Stimulated activated CD4-positive, alpha-beta T cell treated with anti-CD3 and anti-CD28 coated beads, TNF-alpha, amount 100 ng/mL, for 1 hour (primary cell): Measurements from ENCODE around the gene ZFAND6.
"Not testable (repeated sequence)": the region's sequence is repeated elsewhere in the genome, so short reads cannot be mapped to it uniquely, and the experiment has no call there.

Source experiments
- DNase-seq, 3 donors: peaks; one replicate each; pipeline ENCODE4 v3.0.0-alpha.2; 2020; ENCODE audit warnings: low read depth in 3 of 3, low spot score in 1 of 3

The ZFAND6 gene

DNA sequence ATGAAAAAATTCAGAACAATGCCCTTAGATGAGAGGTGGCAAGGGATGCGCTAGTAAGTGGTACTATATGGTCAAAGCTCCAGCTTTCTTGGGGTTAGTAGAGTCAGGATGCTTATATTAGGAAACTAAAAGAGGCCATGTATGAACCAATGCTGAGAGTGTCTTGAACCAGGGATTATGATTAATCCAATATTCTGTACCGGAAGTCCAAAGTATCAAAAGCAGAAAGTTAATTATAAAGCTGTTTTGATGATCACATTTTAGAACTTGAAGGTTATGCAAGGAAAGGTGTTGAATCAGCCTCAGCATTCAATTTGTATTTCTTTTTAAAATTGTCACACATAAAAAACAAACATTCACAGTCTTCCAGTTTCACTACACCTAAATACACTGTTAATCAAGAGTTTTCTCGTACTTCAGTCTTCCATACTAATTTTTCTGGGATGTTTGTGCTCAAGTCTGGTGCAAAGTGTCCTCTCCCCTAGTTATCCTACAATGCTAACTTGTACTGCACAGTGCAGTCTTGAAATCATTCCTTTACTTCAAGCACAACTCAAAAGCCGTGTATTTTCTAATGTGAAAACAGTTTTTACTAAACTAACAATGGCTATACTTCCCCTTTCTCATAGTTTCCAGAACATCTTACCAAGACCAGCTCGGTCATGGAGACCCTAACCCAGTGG is 82.6 kb downstream of the ZFAND6 start:
- no peak for DNase-seq

DNA sequence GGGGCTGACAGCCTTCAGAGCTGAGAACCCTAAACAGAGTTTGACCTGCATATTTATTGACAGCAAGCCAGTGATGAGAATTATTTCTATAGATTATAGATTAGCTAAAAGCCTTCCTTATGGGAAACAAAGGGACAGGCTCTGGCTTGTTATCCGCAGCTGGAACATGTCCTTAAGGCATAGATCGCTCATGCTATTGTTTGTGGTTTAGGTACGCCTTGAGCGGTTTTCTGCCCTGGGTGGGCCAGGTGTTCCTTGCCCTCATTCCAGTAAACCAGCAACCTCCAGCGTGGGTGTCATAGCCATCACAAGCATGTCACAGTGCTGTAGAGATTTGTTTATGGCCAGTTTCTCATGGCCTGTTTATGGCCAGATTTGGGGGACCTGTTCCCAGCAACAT is 83.2 kb downstream of the ZFAND6 start:
- no peak for DNase-seq

DNA sequence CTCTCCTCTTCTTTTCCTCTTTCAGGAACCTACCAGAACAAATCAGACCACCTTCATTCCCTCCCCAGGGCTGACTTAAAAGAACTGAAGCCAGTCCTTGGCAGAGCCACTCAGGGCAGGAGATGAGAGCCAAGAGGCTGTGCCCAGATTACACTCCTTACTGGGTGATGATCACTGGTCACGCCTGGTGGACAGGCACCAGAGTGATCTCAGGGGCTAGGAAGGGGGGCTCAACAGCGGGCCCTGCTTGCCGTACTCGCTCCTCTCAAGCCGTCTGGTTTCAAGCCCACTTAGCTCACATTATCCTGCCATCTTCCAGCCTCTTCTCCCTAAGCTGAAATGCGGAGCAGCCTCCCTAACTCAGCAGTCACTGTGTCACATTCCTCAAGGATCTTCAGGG is 91.7 kb downstream of the ZFAND6 start:
- DNase-seq, result no peak

DNA sequence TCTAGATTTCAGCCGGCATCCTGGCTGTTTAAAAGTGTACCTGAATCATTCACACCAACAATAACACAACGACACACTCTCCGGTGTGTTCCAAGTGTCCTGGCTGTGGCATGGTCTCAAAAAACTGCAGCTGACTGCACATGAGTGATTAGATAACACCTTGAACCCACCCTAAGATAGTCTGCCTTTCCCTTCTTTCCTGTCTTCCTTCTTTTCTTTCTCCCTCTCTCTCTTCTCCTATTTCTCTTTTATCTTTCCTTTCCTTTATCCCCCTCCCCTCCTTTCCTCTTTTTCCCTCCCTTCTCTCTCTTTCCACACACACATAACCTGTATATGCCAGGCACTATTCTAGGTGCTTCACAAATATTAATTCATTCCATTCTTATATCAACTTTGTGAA is 92.1 kb downstream of the ZFAND6 start:
- no peak for DNase-seq

DNA sequence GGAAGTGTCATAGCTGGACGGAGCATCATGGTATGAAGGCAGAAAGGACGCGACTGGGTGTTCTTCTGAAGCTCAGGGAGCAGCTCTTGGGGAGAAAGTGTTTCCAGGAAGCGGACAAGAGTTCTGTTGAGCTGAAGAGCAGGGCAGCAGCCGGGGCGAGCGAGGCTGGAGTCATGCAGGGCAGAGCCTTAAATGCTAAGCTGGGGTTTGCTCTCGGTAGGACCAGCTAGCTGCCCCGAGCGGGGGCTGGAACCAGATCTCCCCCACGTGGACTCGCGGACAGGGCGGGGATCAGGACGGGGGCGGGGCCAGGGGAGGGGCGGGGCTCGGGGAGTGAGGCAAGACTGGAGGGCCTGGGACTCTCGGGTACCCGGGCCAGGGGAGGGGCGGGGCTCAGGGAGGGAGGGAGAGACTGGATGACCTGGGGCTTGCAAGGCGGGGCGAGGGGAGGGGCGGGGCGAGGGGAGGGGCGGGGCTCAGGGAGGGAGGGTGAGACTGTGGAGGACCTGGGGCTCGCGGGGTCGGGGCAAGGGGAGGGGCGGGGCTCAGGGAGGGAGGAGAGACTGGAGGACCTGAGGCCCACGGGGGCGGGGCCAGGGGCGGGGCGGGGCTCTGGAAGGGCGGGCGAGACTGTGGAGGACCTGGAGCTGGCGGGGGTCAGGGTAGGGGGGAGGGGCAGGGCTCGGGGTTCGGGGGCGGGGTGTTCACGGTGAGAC is 92.9 kb downstream of the ZFAND6 start:
- peak; percentile 71 to 85 (median 85) for DNase-seq

DNA sequence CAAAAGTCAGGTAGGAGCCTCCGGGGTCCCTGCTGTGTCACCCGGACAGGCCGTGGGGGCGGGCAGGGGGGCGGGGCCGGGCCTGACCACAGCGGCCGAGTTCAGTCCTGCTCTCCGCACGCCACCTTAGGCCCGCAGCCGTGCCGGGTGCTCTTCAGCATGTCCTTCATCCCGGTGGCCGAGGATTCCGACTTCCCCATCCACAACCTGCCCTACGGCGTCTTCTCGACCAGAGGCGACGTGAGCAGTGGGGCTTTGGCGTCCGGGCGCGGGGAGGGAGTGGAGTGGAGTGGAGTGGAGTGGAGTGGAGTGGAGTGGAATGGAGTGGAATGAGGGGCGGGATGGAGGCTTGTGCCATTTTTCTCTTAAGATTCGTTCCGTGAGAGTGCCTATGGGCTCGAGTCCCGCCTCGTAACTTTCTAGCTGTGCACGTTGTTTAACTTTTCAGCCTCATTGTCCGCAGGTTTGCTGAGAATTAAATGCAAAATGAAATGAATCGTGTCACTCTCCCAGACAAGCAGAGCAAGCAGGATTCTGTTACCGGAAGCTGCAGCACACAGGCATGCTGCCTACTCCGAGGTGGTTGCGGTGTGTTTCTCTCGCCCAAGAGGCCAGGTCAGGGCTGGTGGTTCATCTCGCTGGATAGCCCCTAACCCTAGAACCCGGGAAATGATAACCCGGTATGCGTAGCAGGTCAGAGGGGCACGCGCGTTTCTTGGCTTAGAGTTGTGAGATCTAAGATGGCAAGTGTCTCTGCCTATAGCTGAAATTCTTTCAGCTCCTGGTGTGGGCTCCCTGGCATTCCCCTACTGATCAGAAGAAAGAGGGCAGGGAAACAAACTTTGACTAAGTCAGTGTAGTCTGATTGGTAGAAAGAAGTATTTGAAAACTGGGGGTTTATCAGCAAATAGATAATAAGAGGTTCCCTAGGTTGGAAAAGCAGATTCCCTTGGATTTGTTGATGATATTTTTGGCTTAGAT is 93.7 kb downstream of the ZFAND6 start, which contains the start of gene FAH:
Gene FAH, plus strand, starts transcription at position 104 of the 981 bp plus-strand sequence. Its CDS starts 56 bp downstream, at position 160.
- DNase-seq, result no peak

DNA sequence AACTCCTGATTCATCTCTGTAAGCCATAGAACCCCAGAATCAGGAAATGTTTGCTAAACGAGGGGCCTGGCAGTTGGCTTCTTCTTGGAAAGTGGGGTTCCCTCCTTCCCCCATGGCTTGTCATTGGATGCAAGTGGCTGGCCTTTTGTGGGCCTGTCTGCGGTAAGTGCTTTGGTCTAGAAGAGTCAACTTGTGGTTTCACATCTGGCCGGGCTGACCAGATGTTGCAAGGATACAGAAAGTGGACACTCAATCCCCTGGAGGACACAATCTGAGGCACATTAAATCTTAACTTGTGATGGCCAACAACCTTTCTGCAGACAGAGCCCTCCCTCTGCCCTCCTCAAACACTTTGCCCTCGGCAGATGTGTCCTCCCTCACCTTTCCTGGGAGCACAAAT is 94.4 kb downstream of the ZFAND6 start:
- DNase-seq, result no peak

DNA sequence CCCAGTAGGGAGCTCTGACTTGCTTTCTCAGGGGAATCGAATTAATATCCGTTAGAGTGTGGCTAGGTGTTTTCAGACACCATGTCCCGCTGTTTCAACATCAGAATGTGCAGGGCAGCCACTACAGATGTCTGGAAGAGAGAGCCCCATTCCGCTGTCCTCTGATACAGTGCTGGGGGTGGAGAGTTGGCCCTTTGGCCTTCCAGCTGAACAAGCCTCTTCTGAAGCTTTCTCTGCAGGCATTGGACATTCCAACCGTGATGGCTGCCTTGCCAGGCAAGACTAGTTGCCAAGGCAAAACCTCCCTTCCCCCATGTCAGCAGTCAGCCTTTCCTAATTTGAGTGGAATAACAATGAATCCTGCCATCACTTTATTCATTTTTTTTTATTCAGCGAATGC is 94.9 kb downstream of the ZFAND6 start:
- DNase-seq, result no peak

DNA sequence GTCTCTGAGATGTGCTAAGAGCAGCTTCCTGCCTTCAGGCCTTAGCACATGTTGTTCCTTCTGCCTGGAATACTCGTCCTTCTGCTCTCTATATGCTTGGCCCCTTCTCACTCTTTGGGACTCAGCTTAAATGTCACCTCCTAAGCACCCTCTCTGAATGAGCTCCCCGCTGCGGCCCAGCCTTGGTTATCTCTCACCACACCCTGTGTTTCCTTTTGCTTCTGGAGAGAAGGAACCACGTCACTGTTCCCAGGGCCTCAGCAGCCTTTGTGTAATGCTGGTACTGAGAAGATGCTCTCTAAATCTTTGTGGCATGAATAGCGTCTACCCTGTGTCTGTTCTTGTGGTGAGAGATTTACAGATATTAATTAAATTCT is 95.5 kb downstream of the ZFAND6 start:
- DNase-seq, result no peak

DNA sequence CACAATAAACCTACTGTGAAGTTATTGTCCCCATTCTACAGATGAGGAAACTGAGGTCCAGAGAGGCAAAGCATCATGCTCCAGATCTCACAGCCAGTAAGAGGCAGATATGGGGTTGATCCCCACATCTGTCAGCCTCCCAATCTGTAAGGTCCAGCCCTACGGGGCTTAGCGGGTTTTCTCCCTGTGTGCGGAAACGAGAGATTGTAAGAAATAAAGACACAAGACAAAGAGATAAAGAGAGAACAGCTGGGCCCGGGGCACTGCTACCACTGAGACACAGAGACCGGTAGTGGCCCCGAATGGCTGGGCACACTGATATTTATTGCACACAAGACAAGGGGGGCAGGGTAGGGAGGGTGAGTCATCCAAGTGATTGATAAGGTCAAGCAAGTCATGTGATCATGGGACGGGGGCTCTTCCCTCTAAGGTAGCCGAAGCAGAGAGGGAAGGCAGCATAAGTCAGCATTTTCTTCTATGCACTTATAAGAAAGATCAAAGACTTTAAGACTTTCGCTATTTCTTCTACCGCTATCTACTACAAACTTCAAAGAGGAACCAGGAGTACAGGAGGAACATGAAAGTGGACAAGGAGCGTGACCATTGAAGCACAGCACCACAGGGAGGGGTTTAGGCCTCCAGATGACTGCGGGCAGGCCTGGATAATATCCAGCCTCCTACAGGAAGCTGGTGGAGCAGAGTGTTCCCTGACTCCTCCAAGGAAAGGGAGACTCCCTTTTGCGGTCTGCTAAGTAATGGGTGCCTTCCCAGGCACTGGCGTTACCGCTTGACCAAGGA is 96.1 kb downstream of the ZFAND6 start:
- not testable (repeated sequence) for DNase-seq

DNA sequence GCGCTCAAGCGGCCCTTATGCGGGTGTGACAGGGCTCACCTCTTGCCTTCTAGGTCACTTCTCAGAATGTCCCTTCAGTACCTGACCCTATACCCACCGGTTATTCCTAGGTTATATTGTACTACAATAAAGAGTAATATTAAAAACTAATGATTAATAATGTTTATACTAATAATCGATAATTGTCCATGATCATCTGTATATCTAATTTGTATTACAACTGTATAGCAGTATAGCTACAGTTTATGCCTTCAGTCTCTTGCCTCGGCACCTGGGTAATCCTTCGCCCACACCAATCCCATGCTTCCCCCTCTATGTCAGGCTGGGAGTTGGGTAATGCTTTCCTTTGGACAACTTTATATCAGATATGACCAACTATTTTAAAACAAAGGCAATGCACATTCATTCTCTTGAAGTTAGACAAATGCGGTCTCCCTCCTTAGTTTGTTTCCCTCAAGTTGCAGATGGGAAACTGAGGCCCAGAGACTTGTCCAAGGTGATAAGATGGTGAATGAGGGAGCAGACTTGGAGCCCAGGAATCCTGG is 96.8 kb downstream of the ZFAND6 start:
- no peak for DNase-seq

DNA sequence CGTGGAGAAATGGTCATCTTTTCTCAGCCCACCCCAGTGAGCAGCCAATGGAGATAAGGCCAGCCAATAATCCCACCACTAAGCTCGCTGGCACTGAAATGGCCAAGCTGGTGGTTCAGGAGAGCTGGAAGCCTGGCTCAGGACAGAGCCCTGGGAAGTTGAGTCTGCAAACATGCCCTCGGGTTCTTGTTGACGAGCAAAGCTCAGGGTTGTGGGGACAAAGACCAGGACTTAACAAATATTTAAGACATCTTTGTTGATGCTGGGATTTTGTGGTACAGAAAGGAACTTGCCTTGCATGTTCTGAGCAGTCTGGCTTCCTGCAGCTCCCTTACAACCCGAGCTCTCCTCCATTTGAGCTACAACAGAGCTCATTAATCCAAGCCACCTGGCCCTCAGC is 97.7 kb downstream of the ZFAND6 start:
- DNase-seq, result no peak

DNA sequence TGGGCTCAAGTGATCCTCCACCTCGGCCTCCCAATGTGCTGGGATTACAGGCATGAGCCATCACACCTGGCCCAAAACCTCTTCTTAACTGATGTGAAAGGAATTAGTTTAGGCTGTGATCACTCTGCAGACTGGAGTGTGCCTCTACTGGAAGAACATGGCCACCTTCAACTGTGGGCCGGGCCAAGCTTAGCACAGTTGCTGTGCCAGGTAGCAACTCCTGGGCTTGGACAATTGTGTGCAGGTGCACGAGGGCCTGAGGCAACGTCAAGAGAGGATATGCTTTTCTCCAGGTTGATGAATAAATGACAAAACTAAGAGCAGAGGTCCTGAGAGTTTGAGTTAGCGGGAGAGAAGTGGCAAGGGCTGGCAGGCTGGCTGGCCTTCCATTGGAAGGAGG is 99.8 kb downstream of the ZFAND6 start:
- DNase-seq, result no peak

DNA sequence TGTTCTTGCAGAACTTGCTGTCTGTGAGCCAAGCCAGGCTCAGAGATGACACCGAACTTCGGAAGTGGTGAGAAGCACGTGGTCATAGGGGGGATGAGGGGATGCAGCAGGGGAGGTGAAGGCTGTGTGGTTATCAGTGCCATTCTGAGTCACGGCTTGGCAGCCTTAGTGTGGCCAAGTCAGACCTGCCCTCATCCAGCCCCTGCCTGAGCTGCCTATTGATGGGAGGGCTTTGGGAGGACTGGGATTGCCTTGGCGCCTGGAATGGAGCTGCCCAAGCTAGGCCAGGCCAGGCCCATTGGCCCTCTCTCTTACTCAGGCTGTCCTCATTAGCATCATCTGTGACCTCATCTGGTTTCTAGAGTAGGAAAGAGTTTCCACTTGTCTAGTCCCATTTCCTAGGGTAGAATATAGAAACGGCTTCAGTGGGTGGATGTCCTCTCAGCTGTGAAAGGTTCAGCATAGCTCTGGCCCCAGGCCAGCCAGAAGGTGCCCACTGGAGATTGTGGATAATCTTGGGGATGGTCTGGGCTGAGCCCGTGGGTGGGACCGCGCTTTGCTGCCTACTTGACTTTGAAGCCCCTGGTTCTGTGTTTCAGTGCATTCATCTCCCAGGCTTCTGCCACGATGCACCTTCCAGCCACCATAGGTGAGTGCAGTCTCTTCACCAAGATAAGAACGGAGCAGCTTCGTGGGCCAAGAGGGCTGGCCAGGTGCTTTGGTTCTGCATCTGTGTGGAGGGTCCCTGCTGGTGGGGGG is 100.5 kb downstream of the ZFAND6 start:
- DNase-seq, result no peak

DNA sequence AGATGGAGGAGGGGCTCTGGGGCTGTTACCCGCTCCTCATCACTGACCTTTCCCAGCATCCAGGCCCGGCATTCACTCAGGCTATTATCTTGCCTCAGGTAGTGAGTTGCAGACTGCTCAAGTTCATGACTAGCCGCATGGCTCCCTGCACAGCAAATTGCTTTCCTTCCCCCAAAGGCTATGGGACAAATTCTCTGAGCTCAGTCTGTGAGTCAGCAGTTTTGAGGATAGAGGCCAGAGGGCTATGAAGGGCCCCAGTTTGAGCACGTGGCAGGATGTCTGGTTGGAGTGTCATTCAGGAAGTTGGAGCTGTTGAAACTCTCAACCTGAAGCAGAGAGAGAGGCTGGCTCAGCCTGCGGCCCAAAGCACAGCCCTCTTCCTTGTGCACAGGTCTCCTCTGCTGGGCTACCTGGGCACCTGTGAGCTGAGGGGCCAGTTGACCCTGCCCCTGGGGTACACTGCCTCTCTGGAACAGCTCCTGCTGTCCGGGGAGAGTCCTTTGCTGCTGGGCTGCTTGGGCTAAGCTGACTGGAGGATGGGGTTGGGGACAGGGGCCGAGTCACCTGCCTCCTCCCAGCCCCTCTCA is 101.2 kb downstream of the ZFAND6 start:
- no peak for DNase-seq

DNA sequence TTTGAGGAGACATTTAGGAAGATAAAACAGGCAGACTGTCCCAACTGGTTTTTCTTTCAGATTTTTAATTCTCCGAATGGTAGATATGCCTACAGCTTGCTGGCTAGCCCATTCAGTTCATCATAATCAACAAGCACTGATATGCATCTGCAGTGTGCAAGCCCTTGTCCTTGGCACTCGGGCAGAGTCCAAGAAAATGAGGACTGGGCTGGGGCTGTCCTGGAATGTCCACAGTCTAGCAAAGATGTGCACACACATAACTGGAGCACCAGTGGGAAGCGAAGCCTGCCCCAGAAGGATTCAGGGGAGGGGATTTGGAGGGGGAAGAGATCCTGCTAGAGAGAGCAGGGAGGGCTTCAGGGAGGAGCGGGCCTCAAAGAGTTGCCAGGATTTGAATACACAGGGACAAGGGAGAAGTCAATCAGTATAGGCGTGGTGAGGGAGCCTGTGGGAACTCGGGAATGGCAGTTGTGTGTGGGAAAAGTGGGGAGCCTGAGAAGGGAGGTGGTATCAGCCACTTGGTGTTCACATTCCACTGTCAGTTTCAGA is 102.1 kb downstream of the ZFAND6 start:
- no peak for DNase-seq

DNA sequence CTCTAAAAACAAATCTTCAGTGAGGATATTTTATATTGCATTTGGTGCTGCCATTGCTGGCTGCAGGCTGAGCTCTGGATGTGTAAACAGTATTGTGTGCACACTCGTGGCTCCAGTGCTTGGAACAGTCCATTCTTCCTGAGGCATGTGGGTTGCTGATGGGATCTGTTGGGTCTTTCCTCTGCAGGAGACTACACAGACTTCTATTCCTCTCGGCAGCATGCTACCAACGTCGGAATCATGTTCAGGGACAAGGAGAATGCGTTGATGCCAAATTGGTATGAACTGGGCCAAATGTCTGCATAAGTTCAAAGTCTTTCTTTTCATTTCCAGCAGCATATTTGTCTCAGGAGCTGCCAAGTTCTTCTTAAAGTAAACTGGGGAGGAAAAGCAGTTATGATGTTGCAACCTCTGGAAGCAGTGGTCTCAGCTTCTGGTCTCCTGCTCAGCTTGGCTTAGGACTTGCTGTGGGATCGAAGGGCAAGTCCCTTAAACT is 102.6 kb downstream of the ZFAND6 start:
- DNase-seq, result no peak

DNA sequence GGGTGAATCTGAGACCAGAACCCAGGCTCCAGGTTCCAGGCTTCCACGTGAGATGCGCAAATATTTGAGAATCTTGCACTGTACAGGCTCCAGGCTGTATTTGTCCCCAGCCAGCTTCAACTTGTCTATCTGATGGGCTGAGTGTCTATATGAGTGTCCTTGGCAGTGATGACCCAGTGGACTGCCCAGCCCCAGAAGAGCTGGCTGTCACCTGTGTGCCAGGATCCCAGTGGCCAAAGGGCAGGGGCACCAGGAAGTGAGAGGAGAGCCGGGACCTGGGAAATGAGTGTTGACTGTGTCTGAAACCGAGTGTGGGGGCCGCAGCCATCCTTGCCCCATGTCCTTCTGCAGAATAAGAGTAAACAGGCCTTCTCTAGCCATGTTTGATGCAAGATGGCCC is 103.7 kb downstream of the ZFAND6 start:
- DNase-seq, result no peak

DNA sequence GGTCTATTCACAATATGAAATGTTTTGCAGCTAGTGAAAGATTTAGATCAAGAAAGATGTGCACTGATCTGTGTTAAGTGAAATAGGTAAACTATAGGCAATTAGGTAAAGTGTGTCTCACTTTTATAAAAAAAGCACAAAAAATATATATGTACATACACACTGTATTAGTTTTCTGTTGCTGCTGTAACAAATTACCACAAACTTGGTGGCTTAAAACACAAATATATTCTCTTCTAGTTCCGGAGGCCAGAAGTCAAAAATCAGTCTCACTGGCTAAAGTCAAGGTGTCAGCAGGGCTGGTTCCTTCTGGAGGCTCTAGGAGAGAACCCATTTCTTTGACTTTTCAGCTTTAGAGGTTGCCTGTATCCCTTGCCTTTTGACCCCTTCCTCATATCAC is 104.4 kb downstream of the ZFAND6 start:
- no peak for DNase-seq
